ENCODE measurements around the gene MDH1B.
A peak's percentile ranks its signal among the peaks of the same experiment; 100 is the strongest.

The MDH1B gene

DNA sequence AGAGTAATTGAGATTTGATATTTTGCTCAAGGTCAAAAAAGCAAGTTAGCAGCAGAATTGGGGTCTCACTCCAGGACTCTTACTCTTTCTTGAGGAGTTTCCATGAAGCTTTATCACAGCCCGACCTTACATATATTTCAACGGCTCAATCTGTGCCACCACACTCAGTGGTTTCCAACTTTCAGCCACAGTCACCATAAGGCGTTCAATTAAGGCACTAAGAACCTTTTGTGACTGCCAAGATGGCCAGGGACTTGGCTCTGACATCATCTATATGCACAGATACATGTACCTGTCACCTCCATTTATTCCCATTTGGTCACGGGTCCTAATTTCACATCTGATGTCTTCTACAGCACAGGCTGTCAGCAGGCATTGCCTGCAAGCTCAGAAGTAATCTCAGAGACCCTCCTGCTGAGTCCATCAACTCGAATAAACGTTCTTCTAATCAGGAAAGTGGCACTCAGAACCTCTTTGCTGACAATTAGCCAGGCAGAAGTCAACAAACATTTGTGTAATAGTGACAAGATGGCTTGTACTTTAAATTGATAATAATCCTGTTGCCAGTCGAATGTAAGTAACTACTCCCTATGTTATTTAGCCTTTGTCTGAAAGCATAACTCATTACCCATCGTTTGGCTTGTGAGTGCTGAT is 63.0 kb downstream of the MDH1B start:
- DNase-seq (ENCODE audit: low read depth in 1 of 2, low spot score in 1 of 2) = no peak
- no peak for TF ChIP-seq JUND (IDR thresholded peaks at IDR 0.05; ENCODE audit: low read depth)
- in situ Hi-C loops (cut with HindIII; ENCODE audit: low pct_unique_long_range_greater_than_20kb, low sequenced_read_pairs) = no loop called here

DNA sequence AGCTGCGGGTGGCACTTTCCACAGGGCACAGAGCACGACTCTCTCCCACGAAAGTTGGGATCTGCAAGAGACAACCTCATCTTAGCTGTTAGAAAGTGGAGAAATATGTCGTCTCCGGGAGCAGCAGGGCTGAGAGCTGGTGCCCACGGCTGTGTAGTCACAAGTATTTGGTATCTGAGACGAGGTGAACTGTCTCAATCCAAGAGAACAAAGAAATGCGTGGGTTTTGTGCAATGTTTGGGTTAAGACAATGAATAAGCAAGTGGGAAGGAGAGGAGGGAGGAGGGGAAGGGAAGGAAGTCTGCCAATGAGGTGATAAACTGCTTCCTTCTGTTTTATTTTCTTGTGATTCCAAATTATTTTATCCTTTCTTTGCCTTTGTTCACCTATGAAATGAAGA is 65.0 kb downstream of the MDH1B start:
- TF ChIP-seq JUND (IDR thresholded peaks at IDR 0.05; ENCODE audit: low read depth) = no peak
- DNase-seq (ENCODE audit: low read depth in 1 of 2, low spot score in 1 of 2) = no peak
- in situ Hi-C loops (cut with HindIII; ENCODE audit: low pct_unique_long_range_greater_than_20kb, low sequenced_read_pairs) = no loop called here

DNA sequence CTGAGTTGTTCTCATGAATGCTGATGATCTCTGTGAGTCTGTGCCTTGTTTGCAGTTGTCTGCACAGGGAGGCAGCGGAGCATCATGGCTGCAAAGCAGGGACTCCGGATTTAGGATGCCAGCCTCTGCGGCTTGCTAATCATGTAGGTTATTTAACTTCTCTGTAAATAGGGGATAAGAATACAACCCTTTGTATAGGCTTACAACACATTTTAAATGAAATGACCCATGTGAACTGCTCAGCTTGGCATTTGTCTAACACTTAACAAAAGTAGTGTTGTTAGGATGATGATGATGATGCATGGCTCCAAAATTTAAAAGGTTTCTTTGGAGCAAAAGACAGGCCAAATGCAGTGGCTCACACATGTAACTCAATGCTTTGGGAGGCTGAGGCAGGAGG is 66.3 kb downstream of the MDH1B start:
- no peak for TF ChIP-seq JUND (IDR thresholded peaks at IDR 0.05; ENCODE audit: low read depth)
- no peak for DNase-seq (ENCODE audit: low read depth in 1 of 2, low spot score in 1 of 2)
- in situ Hi-C loops (cut with HindIII; ENCODE audit: low pct_unique_long_range_greater_than_20kb, low sequenced_read_pairs) = no loop called here

DNA sequence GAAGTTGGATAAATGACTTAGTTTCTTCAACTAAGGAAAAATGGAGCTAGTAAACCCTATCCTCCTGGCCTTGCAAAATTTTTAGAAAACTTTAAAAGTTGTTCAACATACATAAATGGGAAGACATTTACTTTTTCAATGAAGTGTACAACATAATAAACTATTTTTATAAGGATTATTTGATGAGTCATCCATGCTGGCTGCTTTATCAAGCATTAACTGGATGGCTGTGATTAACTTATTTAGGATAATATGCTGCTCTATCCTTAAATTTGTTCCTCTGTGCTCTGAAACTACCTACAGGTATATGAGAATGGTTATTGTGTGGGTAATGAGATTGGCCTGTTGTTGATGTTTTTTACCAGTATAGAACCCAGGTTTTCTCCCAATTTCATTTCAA is 68.2 kb downstream of the MDH1B start:
- no peak for DNase-seq (ENCODE audit: low read depth in 1 of 2, low spot score in 1 of 2)
- TF ChIP-seq JUND (IDR thresholded peaks at IDR 0.05; ENCODE audit: low read depth) = no peak
- in situ Hi-C loops (cut with HindIII; ENCODE audit: low pct_unique_long_range_greater_than_20kb, low sequenced_read_pairs) = no loop called here

DNA sequence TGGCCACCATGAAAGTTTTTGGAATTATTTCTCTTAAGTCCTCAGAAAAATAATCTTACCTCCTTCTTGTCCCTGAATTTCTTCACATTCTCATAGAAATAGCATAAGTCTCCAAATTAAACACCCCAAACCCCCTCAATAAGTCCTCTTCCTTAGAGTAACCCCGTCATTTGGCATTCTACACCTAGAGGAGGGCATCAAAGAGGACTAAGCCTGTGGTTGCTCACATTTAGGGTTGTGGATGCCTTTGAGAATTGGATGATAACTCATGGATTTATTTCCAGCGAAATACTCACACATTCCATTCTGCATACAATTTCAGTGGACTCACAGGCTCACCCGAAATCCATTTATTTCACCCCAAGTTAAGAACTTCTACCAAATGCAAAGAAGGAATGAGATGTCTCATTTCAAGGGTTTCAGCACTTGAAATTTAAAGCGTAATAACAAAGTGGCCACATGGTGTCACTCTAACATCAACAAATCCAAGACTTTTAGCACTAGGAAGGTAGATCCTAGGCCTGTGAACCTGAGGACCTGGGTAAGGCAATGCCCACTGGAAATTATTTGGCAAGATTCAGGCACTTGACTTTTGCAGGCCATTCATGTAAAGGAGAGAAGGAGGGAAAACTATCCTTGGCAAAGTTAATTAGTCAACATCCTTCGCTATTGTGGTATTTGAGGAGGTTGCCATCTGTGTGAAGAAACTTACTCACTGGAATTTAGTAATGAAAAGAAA is 71.6 kb downstream of the MDH1B start:
- DNase-seq (ENCODE audit: low read depth in 1 of 2, low spot score in 1 of 2) = peak; percentile 11 to 71
- TF ChIP-seq JUND (IDR thresholded peaks at IDR 0.05; ENCODE audit: low read depth) = no peak
- in situ Hi-C loops (cut with HindIII; ENCODE audit: low pct_unique_long_range_greater_than_20kb, low sequenced_read_pairs) = no loop called here

DNA sequence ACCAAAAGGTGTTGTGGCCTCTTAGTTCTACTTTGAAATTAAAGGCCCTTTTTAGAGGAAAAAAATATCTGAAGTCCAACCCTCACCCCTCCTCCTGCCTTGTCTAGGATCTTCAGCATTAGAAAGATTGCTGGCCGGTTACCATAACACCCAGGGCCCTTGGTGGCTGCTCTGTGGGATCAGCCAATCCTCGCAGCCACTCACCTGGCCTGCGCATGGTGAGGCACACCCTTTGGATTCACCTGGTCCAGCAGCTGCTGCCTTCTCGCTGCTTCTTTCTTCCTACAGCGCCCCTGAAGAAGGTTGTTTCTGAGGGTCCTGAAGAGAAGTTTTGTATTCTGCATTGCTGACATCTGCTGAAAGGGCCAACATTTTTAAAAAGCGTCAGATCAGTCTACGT is 72.2 kb downstream of the MDH1B start:
- no peak for TF ChIP-seq JUND (IDR thresholded peaks at IDR 0.05; ENCODE audit: low read depth)
- in situ Hi-C loops (cut with HindIII; ENCODE audit: low pct_unique_long_range_greater_than_20kb, low sequenced_read_pairs) = no loop called here
- DNase-seq (ENCODE audit: low read depth in 1 of 2, low spot score in 1 of 2) = no peak

DNA sequence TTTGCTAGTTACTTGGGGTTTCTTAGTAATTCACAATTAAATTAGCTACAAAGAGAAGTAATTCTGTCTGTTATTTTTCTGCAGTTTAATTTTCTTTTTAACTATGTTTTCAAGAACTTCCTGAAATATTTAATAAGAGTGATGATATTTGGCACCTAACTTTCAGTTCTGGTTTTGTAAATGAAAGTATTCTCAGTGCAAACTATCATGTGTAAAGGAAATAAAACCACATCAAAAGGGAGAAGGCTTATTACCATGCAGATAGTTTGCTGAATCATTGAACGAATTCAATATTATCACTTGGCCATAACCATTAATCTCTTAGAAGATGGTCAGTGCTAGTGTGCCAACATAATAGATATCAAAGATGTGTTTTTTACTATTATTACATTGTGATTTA is 76.1 kb downstream of the MDH1B start:
- DNase-seq (ENCODE audit: low read depth in 1 of 2, low spot score in 1 of 2) = no peak
- TF ChIP-seq JUND (IDR thresholded peaks at IDR 0.05; ENCODE audit: low read depth) = no peak
- in situ Hi-C loops (cut with HindIII; ENCODE audit: low pct_unique_long_range_greater_than_20kb, low sequenced_read_pairs) = no loop called here

DNA sequence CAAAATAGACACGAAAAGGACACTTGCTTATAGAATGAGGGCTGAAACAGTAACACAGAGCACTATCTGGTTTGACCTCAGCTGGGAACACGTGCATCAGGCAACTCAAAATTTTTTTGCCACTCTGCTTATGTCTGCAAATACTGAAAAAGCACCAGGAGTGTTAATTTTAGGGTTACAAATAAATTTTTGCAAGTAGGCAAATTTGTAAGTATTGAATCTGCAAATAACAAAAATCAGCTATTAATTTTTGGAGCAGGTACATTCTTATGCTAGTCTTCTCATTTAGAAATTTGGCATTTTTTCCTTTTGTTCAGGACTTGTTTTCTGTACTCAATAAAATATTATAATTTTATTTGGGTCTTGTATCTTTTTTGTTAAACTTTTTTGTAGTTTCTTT is 76.7 kb downstream of the MDH1B start:
- no peak for TF ChIP-seq JUND (IDR thresholded peaks at IDR 0.05; ENCODE audit: low read depth)
- in situ Hi-C loops (cut with HindIII; ENCODE audit: low pct_unique_long_range_greater_than_20kb, low sequenced_read_pairs) = no loop called here
- no peak for DNase-seq (ENCODE audit: low read depth in 1 of 2, low spot score in 1 of 2)

Data from T47D (cell line).